Spleen (tissue), 7 donors: ENCODE data around the gene FBXW10.
"Not testable (repeated sequence)": the region's sequence is repeated elsewhere in the genome, so short reads cannot be mapped to it uniquely, and the experiment has no call there.

Experiments
- CTCF ChIP-seq, 11 experiments: fragments of 200-600 bp in 7 of 11; fragments of 450-650 bp in 4 of 11; sonication (generic) in 4 of 11; IDR thresholded peaks in 8 of 11; conservative IDR thresholded peaks in 3 of 11; 1 replicate in 7 of 11; 2 replicates in 4 of 11; pipeline versions ENCODE4 v1.4.0 to v1.8.0; 2016 to 2021; ENCODE audit warnings: antibody characterized with exemption in 11 of 11, inconsistent platforms in 4 of 11, mild to moderate bottlenecking in 1 of 11
- POLR2AphosphoS5 ChIP-seq, 3 donors: sonication (generic); formaldehyde crosslinking; IDR thresholded peaks; one replicate each; pipeline ENCODE4 v1.5.1; 2017; ENCODE audit warnings: antibody characterized with exemption in 3 of 3
- donor health status: DM: no; HTN: no; CAD: no; lungs with moderate emphysema.
- donor health status: DM: no; HTN: no; CAD: no.
- donor health status: DM: no; HTN: no; CAD: no.

- TF ChIP-seq CTCF (IDR thresholded peaks at IDR 0.05 in 8 of 11, conservative IDR thresholded peaks at IDR 0.05 in 3 of 11); POLR2AphosphoS5 (IDR thresholded peaks at IDR 0.05): not testable (repeated sequence)
These were observed 27.2 kb downstream of the FBXW10 start for GRCh38 chr17:18771066-18771465.
